GM18505 (cell line): ENCODE data around the gene PTPN12.
"Not testable (repeated sequence)": the region's sequence is repeated elsewhere in the genome, so short reads cannot be mapped to it uniquely, and the experiment has no call there.

ENCODE experiments used
- ATAC-seq: cut with Tn5 transposase; IDR thresholded peaks from one replicate; pipeline ENCODE4 v1.9.1; 2021; ENCODE audit not compliant: unreplicated experiment
- POLR2A ChIP-seq: IDR thresholded peaks from 4 replicates; pipeline ENCODE4 v1.6.1; 2011; ENCODE audit warnings: borderline replicate concordance; ENCODE audit not compliant: insufficient read depth, insufficient read length; ENCODE audit errors: extremely low read depth

The PTPN12 gene

DNA sequence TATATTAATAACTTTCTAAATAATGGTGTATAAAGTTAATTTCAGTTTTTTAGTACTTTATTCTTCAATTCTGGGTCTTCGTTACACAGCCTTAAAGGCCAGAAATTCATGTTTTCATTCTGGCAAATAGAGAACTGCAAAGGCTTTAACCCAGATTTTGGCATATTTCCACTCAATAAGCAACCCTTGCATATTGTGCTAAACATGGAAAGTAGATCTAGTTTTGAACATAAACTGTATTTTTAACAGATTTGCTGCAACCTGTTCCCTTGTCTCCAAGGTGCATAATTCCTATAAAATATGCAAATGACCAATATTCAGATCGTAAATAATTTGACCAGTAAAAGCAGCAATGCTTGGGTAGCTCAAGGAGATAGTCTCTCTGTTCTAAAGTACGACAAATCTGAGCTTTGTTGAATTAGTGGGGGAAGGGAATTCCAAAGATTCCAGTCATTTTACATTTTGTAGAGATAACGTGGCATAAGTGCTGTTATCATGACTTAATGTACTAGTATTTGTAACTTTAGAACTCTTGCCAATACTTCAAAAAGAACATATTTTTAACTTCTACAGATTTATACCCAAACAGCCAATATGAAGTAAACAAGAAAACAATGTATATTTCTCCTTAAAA lies 112.7 kb downstream of the PTPN12 start:
- no peak for TF ChIP-seq POLR2A
- no peak for ATAC-seq

DNA sequence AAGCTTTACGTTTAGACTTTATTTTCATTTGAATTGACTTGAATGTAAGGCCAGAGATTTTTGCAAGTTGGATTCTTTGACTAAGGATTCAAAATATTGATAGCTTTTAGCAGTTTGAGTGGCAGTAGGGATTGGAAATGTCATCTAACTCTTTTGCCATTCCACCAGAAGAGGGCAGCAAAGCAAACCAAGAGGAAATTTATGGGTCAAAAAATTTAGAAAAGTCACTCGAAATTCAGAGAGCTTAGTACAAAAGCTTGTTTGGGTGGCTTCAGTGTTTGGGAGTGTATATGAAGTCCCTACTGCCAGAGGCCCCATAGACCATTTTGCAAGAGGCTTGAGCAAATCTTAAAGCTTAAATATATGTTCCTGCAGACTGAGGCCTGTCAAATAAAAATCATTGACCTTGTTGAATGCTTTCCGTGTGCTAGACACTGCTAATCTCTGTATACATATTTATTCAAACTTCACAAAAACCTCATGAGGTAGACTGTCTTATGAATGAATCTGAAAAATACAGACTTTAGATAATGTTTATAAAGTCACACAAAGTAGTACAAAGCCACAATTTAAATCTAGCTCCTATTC lies 114.6 kb downstream of the PTPN12 start:
- TF ChIP-seq POLR2A, result no peak
- ATAC-seq, result no peak

DNA sequence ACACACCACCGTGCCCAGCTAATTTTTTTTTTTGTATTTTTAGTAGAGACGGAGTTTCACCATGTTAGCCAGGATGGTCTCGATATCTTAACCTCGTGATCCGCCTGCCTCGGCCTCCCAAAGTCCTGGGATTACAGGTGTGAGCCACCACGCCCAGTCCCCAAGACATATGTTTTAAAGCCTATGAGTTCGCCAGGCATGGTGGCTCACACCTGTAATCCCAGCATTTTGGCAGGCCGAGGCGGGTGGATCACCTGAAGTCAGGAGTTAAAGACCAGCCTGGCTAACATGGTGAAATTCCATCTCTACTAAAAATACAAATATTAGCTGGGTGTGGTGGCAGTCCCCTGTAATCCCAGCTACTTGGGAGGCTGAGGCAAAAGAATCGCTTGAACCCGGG lies 115.7 kb downstream of the PTPN12 start:
- not testable (repeated sequence) for ATAC-seq

DNA sequence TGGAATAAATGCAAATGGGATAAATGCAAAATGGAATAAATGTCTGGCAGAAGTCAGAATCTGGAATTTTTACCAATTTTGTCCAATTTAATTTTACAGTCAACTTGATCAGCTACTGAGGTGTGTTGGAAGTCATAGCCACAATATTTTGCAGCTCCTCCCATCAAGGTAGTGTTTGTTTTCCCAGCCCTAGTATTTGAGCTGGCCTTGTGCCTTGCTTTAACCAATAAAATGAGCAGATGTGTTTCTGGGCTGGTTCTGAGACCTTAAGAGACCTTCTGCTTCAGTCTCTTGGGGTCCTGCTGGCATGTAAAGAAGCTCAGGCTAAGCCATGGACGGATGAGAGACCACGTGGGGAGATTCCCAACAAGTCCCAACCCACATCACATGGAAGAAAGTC lies 116.5 kb downstream of the PTPN12 start:
- TF ChIP-seq POLR2A, result no peak
- ATAC-seq, result no peak

DNA sequence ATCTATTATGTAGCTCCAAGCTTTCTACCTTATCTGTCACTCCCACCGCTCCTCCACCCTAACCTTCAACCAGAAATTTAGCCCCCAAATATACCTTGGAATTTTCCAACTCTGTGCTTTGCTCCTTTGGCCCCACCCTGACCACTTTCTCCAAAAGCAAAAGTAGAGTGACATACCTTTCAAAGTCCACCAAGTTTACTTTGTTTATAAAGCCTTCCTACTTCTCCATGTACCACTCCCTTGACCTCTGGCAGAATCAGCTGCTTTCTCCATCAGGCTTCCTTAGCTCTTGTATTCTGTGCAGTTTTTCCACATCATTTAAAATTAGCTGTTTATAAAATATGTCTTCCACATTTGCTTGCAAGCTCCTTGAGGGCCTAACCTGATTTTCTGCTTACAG lies 118.3 kb downstream of the PTPN12 start:
- no peak for ATAC-seq
- no peak for TF ChIP-seq POLR2A

DNA sequence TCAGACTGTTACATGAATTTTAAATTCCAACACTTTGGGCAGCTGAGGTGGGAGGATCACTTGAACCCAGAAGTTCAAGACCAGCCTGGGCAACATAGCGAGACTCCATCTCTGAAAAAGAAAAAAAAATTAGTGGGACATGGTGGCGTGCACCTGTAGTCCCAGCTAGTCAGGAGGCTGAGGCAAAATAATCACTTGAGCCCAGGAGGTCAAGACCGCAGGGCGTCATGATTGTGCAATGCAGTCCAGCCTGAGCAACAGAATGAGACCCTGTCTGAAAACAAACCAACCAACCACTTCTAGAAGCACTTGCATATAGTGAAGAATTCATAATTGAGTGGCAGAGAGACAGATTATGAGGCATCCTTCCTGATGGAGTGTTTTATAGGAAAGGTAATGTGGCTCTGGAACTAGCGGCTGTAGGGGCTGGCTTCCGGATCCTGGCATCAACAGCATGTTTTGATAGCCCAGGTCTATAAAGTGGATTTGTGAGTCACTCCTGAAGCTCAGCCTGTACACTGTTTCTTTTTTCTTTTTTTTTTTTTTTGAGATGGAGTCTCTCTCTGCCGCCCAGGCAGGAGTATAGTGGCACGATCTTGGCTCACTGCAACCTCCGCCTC lies 118.9 kb downstream of the PTPN12 start:
- ATAC-seq, result no peak
- no peak for TF ChIP-seq POLR2A

DNA sequence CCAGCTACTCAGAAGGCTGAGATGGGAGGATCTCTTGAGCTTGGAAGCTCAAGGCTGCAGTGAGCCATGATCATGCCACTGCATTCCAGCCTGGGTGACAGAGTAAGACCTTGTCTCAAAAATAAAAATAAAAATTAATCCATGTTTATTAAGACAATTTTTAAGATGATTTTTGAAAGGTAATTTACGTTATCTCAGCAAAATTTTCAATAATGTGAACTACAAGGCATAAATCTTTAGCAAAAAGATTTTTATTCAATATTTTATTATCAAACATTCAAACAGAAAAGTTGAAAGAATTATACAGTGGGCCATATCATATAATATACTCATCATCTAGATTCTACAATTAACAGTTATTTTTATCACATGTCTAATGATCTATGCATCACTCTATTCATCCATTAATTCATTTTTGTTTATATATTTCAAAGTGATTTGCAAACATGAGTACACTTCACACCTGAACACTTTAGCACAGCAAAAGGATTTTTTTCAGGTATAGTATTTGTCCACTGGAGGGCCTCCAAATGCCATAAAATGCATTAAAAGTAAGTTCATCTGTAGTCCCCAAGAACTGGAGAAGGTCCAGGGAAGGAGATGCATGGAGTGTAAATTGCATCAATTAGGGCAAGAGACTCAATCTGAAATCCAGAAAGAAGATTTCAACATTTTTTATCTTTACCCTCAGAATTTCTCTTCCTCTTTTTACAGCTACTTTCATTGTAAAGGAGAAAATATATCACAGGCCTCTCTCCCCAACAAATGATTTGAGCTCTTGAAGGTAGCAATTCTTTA lies 120.5 kb downstream of the PTPN12 start:
- no peak for ATAC-seq
- TF ChIP-seq POLR2A, result no peak

DNA sequence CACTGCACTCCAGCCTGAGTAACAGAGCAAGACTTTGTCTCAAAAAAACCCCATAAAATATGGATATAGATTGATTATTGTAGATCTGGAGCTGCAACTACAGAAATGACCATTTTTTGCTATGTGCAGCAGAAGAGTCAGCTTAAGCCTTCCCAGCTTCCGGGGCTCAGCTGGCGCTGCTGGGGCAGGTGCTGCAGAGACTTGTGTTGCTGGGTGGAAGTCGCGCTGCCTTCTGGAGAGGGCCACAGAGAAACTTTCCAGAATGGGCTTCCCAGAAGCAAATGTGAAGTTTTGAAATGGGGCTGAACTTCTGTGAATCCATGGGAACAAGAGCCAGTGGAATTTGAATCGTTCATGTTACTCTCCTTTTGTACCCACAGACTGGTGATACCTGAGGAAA lies 121.8 kb downstream of the PTPN12 start:
- TF ChIP-seq POLR2A, result no peak
- no peak for ATAC-seq

DNA sequence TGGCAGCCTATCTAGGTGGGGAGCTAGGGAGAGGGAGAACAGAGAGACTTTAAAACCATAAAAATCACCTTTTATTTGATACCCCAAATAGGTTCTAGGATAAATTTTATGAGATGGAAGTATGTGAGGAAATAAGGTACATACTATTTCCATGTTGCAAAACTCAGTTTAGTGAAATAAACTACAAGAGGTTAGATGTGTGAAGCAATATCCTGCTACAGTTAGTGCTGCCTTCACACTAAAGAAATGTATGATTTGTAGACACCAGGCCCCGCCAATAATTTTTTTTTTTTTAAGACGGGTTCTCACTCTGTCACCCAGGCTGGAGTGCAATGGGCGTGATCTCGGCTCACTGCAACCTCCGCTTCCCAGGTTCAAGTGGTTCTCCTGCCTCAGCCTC lies 124.7 kb downstream of the PTPN12 start:
- ATAC-seq, result no peak
- no peak for TF ChIP-seq POLR2A

DNA sequence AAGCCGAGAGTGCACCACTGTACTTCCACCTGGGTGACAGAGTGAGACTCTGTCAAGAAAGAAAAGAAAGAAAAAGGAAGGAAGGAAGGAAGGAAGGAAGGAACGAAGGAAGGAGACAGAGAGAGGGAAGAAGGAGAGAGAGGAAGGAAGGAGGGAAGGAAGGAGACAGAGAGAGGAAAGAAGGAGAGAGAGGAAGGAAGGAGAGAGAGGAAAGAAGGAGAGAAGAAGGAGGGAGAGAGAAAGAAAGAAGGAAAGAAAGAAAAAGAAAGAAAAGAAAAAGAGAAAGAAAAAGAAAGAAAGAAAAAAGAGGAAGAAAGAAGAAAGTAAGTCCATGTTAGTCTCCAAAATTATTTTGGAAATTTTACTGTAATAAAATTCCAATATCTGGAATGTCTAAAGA lies 125.8 kb downstream of the PTPN12 start:
- TF ChIP-seq POLR2A, result no peak
- no peak for ATAC-seq

DNA sequence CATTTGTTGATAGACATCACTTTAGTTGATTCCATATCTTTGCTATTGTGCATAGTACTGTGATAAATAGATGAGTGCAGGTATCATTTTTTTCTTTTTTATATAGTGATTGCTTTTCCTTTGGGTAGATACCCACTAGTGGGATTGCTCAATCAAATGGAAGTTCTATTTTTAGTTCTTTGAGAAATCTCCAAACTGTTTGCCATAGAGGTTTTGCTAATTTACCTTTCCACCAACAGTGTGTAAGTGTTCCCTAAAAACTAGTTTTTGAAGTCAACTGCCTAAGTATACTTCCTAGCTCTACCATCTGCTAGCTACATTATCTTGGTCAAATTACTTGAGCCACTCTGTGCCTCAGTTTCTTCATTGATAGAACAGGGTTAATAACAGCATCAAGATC lies 127.6 kb downstream of the PTPN12 start:
- ATAC-seq, result no peak
- no peak for TF ChIP-seq POLR2A

DNA sequence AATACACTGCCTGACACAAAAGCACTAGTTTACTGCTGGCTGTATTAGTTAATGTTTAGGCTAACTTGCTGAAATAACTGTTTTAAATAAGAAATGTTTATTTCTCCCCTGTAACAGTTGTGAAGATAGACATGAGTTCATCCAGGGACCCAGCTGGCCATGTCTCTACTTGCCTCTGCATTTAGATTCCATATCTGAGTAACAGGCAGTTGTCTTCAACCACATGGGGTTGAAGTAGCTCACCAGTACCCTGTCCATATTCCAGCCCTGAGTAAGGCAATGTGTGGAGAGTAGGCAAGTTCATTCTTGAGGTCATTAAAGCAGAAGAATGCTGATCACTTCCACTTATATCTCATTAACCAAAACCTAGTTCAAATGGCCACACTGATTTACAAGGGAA lies 128.1 kb downstream of the PTPN12 start:
- no peak for TF ChIP-seq POLR2A
- ATAC-seq, result no peak

DNA sequence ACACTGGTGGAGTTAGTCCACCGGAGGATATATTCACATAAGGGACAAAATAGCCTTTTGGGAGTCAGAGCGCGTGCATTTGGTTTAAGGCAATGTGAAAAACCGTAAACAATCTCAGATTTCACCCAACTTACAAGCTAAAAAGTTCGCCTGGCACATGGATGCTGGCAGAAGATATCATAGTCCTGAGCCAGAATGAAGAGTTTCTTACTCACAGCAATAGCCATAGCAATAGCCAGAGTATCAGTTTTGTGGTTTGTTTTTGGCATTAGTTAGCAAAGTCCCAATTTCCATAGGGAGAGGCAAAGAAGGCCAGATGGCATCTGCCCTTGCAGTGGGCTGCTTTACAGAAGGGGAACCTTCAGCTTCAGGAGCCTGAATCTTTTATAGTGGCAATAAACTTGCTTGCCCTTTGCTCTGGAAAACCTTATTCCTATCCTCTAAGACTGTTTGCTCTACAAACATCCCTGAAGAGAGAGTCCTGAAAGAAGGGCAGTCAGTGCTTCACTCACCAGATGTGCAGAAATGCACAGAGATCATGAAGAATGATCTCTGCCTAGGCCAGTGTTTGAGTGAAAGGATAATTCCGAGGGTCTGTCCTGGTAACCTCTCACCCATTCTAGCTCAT lies 130.5 kb downstream of the PTPN12 start:
- TF ChIP-seq POLR2A, result no peak
- ATAC-seq, result no peak
